Nephron progenitor cell (in vitro differentiated cells): Measurements from ENCODE around the gene CLEC16A.

Source experiments
- DNase-seq: peaks from one replicate; pipeline ENCODE4 v3.0.0; 2021
- H3K27ac Mint-ChIP-seq: 2 replicates; pipeline ENCODE4 v1.8.0; 2021; ENCODE audit warnings: mild to moderate bottlenecking, moderate library complexity, mixed read lengths
- H3K27me3 Mint-ChIP-seq: 2 replicates; pipeline ENCODE4 v1.8.0; 2021; ENCODE audit warnings: mild to moderate bottlenecking, low read depth, mixed read lengths; ENCODE audit not compliant: poor library complexity
- H3K36me3 Mint-ChIP-seq: 2 replicates; pipeline ENCODE4 v1.8.0; 2021; ENCODE audit warnings: low read depth, mixed read lengths
- H3K4me1 Mint-ChIP-seq: 2 replicates; pipeline ENCODE4 v1.8.0; 2021; ENCODE audit warnings: mixed read lengths
- H3K4me3 Mint-ChIP-seq: 2 replicates; pipeline ENCODE4 v1.8.0; 2021; ENCODE audit warnings: mild to moderate bottlenecking, moderate library complexity, mixed read lengths
- H3K9me3 Mint-ChIP-seq: 2 replicates; pipeline ENCODE4 v1.8.0; 2021; ENCODE audit warnings: mild to moderate bottlenecking, moderate library complexity, mixed read lengths
- CTCF ChIP-seq: fragments of 200-600 bp; sonication (generic); IDR thresholded peaks from 2 replicates; pipeline ENCODE4 v1.5.0; 2021; ENCODE audit warnings: antibody characterized with exemption

The CLEC16A gene

GRCh38 chr16:11091021-11091785, 146.8 kb downstream of the CLEC16A start:
- Mint-ChIP-seq H3K4me1 (peaks cover 54% of the 10 kb centered on the region), H3K36me3 (no peaks in the 10 kb centered on the region), H3K27me3 (peaks cover 2% of the 10 kb centered on the region), H3K9me3 (no peaks in the 10 kb centered on the region), H3K4me3 (no peak overlapping the region), H3K27ac (no peak overlapping the region)
- DNase-seq: no peak
- no peak for TF ChIP-seq CTCF

DNA sequence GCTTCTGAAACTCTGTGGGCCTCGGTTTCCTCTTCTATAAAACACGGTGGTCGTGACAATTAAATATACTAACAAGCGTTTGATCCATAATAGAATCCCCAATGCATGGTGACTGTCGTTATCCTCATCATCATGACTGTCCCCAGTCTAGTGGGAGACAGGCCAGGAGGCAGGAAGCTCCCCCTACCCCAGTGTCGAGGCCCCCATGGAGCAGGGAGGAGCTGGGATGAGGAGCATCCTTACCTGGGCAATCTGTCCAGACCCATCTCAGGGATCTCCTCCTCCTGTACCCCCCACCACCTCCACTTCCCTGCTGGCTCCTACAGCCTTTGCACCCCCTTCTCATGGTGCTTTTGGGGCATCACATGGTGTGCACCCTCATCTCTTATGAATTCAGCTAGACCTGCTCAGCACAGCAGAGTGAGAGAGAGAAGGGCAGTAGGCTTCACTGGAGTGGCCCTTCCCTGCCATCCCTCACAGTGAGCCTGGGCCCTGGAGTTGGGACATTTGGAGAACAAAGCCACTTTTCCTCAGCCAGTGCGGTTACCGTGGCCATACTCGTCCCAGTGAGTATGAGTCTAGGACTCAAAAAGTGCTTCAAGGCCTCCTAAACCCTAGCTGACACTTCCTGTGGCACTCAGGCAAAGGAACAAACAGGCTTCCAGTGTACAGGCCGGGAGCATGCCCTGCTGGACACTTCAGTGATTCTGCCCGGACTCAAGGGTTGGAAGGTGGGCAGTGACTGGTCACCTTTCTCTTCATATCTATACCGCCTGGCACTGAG, 148.6 kb downstream of the CLEC16A start:
- H3K27ac Mint-ChIP-seq: no peak overlapping the region

GRCh38 chr16:11093572-11094074, 149.3 kb downstream of the CLEC16A start:
- no peaks in the 10 kb centered on the region for H3K36me3 Mint-ChIP-seq
- no peak overlapping the region for H3K4me3 Mint-ChIP-seq
- TF ChIP-seq CTCF: no peak
- no peak for DNase-seq
- no peaks in the 10 kb centered on the region for H3K9me3 Mint-ChIP-seq
- peaks cover 6% of the 10 kb centered on the region for H3K27me3 Mint-ChIP-seq
- H3K27ac Mint-ChIP-seq: peak overlapping the region; percentile 24
- H3K4me1 Mint-ChIP-seq: peaks cover 60% of the 10 kb centered on the region

More for the DNA sequence above, 148.6 kb downstream of the CLEC16A start:
- peaks cover 4% of the 10 kb centered on the region for H3K27me3 Mint-ChIP-seq
- no peaks in the 10 kb centered on the region for H3K36me3 Mint-ChIP-seq
- H3K4me3 Mint-ChIP-seq: no peak overlapping the region
- TF ChIP-seq CTCF: no peak
- DNase-seq: no peak
- H3K9me3 Mint-ChIP-seq: no peaks in the 10 kb centered on the region
- peaks cover 56% of the 10 kb centered on the region for H3K4me1 Mint-ChIP-seq

GRCh38 chr16:11094075-11094856, 149.9 kb downstream of the CLEC16A start:
- TF ChIP-seq CTCF: no peak
- no peaks in the 10 kb centered on the region for H3K9me3 Mint-ChIP-seq
- H3K27ac Mint-ChIP-seq: peak overlapping the region; percentile 46
- no peak for DNase-seq
- H3K4me1 Mint-ChIP-seq: peaks cover 61% of the 10 kb centered on the region
- H3K27me3 Mint-ChIP-seq: peaks cover 6% of the 10 kb centered on the region
- H3K4me3 Mint-ChIP-seq: no peak overlapping the region
- no peaks in the 10 kb centered on the region for H3K36me3 Mint-ChIP-seq

GRCh38 chr16:11094857-11095565, 150.6 kb downstream of the CLEC16A start:
- peaks cover 61% of the 10 kb centered on the region for H3K4me1 Mint-ChIP-seq
- H3K4me3 Mint-ChIP-seq: no peak overlapping the region
- H3K27me3 Mint-ChIP-seq: peaks cover 6% of the 10 kb centered on the region
- no peaks in the 10 kb centered on the region for H3K36me3 Mint-ChIP-seq
- no peak overlapping the region for H3K27ac Mint-ChIP-seq
- no peak for DNase-seq
- no peaks in the 10 kb centered on the region for H3K9me3 Mint-ChIP-seq
- TF ChIP-seq CTCF: no peak
